Stomach (tissue), 4 donors: ENCODE measurements around the gene EFNB1.

Experiments
- POLR2A ChIP-seq, 4 donors: fragments of 450-650 bp; IDR thresholded peaks; one replicate each; pipeline ENCODE4 v1.6.1; 2016; ENCODE audit warnings: antibody characterized with exemption in 4 of 4, control low read depth in 2 of 4, mild to moderate bottlenecking in 1 of 4, moderate library complexity in 1 of 4
- TF ChIP-seq, protein P1 (sequence below), 7 experiments: fragments of 450-650 bp in 4 of 7; fragments of 200-600 bp in 3 of 7; sonication (generic) in 3 of 7; IDR thresholded peaks; one replicate each; pipeline ENCODE4 v1.5.1; 2016 to 2019; ENCODE audit warnings: antibody characterized with exemption in 7 of 7, control low read depth in 2 of 7, mild to moderate bottlenecking in 1 of 7

DNA sequence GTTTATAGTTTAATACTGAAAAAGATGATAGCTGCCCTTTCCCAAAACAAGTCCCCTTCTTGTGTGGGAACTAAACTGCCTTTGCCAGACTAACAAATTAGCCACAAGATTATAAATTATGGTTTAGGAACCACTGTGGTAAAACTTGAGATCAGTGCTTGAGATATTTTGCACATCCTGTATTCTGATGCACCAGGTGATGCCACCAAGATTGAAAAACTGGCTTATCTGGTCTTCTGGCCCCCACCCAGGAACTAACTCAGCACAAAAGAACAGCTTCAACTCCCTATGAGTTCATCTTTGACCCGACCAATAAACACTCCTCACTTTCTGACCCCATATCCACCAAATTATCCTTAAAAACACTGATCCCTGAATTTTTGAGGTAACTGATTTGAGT lies 36.7 kb upstream of the EFNB1 start:
- no peak for TF ChIP-seq POLR2A (IDR thresholded peaks at IDR 0.05)
- TF ChIP-seq, protein P1, sequence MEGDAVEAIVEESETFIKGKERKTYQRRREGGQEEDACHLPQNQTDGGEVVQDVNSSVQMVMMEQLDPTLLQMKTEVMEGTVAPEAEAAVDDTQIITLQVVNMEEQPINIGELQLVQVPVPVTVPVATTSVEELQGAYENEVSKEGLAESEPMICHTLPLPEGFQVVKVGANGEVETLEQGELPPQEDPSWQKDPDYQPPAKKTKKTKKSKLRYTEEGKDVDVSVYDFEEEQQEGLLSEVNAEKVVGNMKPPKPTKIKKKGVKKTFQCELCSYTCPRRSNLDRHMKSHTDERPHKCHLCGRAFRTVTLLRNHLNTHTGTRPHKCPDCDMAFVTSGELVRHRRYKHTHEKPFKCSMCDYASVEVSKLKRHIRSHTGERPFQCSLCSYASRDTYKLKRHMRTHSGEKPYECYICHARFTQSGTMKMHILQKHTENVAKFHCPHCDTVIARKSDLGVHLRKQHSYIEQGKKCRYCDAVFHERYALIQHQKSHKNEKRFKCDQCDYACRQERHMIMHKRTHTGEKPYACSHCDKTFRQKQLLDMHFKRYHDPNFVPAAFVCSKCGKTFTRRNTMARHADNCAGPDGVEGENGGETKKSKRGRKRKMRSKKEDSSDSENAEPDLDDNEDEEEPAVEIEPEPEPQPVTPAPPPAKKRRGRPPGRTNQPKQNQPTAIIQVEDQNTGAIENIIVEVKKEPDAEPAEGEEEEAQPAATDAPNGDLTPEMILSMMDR (IDR thresholded peaks at IDR 0.05) = no peak
